GM12801 (cell line): ENCODE data around the gene FTCD.

Experiments
- CTCF ChIP-seq: IDR thresholded peaks from one replicate; pipeline ENCODE4 v1.5.1; 2011; ENCODE audit warnings: control low read depth; ENCODE audit not compliant: insufficient read length; ENCODE audit errors: extremely low read depth

FTCD gene

GRCh38 chr21:46159841-46160656 lies 4.7 kb upstream of the FTCD start:
- TF ChIP-seq CTCF = no peak

GRCh38 chr21:46159390-46159789 lies 4.0 kb upstream of the FTCD start:
- TF ChIP-seq CTCF = no peak

- TF ChIP-seq CTCF = no peak
Observed at GRCh38 chr21:46158666-46159300, 3.4 kb upstream of the FTCD start.

GRCh38 chr21:46157987-46158451 lies 2.6 kb upstream of the FTCD start:
- no peak for TF ChIP-seq CTCF

GRCh38 chr21:46157396-46157986 lies 2.1 kb upstream of the FTCD start:
- no peak for TF ChIP-seq CTCF

GRCh38 chr21:46156678-46157077 lies 1.3 kb upstream of the FTCD start:
- no peak for TF ChIP-seq CTCF

GRCh38 chr21:46156378-46156645 lies 933 bp upstream of the FTCD start:
- no peak for TF ChIP-seq CTCF
